VCaP (cell line): ENCODE results near the gene KRTAP17-1.
"Not testable (repeated sequence)": the region's sequence is repeated elsewhere in the genome, so short reads cannot be mapped to it uniquely, and the experiment has no call there.

Source experiments
- H3K27ac ChIP-seq: fragments of 450-650 bp; 2 replicates; pipeline ENCODE4 v1.5.1; 2017
- CTCF ChIP-seq: fragments of 450-650 bp; conservative IDR thresholded peaks from 2 replicates; pipeline ENCODE4 v1.5.1; 2017; ENCODE audit warnings: mild to moderate bottlenecking, moderate library complexity

The KRTAP17-1 gene

GRCh38 chr17:41347869-41348760 is 32.6 kb upstream of the KRTAP17-1 start:
- no peak for TF ChIP-seq CTCF
- H3K27ac ChIP-seq = no peak overlapping the region

- H3K27ac ChIP-seq = not testable (repeated sequence)
Observed at GRCh38 chr17:41346421-41346820, 30.9 kb upstream of the KRTAP17-1 start.

GRCh38 chr17:41345992-41346391 is 30.5 kb upstream of the KRTAP17-1 start:
- H3K27ac ChIP-seq = no peak overlapping the region
- TF ChIP-seq CTCF = no peak

GRCh38 chr17:41343029-41343428 is 27.5 kb upstream of the KRTAP17-1 start:
- no peak overlapping the region for H3K27ac ChIP-seq
- no peak for TF ChIP-seq CTCF

- no peak for TF ChIP-seq CTCF
- H3K27ac ChIP-seq = no peak overlapping the region
Observed at GRCh38 chr17:41340934-41341861, 25.7 kb upstream of the KRTAP17-1 start.

GRCh38 chr17:41340494-41340893 is 25.0 kb upstream of the KRTAP17-1 start:
- no peak for TF ChIP-seq CTCF
- H3K27ac ChIP-seq = no peak overlapping the region

GRCh38 chr17:41339571-41340172 is 24.2 kb upstream of the KRTAP17-1 start:
- TF ChIP-seq CTCF = no peak
- no peak overlapping the region for H3K27ac ChIP-seq
